DMS 273 treated with DMSO at 0.1 percent for 48 hours (cell line): Measurements from ENCODE around the gene KRTAP10-12.
"Not testable (repeated sequence)": the region's sequence is repeated elsewhere in the genome, so short reads cannot be mapped to it uniquely, and the experiment has no call there.

Source experiments
- DNase-seq: peaks from one replicate; lab custom pipeline; 2025; lab: John Stamatoyannopoulos, UW

The KRTAP10-12 gene

DNA sequence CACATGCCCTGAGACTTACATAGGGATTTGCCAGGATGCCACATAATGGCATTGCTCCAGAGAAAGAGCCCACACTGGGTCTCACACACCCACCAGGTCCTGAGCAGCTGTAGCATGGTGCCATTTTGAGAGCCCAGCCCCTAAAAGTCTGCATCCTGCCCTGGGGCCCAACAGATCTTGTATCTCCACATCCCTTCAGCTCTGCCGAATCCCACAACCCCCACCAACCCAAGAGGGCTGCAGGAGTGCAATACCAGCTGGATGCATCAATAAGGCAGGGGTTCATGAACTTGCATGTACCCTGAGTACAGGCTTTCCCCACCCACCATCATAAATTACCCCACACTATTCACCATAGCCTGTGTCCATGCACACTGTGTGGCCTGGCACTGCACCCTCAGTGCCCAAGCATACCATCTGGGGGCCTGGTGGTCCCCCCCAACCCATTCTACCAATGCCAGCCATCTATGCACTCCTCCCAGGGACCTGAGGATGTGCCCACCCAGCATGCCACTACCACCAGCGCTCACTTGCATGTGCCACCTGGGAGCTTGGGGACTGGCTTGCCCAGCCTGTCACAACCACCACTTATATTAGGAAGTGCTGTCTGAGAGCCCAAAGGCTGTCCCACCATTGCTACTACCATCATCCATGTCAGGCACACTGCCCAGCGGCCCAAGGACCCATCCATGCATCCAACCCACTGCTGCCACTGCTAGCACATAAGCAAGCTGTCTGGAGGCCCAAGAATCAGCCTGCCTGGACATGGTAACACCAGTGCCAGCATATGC is 26.1 kb upstream of the KRTAP10-12 start:
- DNase-seq = no peak

DNA sequence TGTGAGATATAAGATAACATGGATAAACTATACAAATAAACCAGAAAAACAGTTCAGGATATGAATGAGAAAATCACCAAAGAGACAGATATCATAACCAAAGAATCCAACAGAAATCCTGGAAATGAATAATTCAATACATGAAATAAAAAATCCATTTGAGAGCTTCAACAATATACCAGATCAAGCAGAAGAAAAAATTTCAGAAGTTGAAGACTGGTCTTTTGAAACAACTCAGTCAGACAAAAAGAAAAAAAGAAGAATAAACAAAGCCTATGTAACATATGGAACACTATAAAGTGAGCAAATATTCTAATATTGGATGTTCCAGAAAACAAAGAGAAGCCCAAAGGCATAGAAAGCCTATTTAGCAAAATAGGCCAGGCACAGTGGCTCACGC is 25.1 kb upstream of the KRTAP10-12 start:
- no peak for DNase-seq

DNA sequence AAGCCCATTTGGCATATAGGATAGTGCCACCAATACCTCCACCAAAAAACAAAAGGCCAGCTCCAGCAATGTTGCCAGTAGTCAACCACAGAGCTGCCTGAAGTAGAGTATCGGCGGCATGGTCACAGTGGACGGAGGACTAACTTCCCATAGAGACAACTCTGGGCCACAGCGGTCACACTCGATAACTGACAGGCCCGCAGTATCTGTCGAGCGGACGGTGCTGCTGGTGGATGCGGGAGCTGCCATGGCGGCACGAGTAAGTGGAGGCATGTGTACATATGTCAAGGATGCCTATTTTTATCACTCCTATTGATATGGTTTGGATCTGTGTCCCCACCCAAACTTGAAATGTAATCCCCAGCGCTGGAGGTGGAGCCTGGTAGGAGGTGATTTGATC is 19.1 kb upstream of the KRTAP10-12 start:
- no peak for DNase-seq

DNA sequence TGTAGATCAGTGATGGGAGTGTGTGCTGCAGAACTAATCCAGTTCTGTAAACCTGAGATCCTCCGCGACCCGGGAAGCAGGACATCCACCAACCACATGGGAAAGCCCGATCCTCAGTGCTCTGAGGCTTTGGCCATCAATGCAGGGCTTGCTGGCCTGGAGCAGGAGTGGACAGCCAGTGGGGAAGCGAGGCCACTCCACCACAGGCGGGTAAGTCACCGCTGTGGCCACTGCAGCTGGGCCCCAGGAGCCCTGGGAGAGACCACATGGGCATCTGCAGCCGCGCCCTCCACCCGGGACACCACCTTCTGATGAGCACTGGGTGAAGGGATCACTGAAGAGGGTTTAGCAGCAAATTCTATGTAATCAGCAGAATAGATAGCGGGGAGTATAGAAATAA is 15.8 kb upstream of the KRTAP10-12 start:
- no peak for DNase-seq

DNA sequence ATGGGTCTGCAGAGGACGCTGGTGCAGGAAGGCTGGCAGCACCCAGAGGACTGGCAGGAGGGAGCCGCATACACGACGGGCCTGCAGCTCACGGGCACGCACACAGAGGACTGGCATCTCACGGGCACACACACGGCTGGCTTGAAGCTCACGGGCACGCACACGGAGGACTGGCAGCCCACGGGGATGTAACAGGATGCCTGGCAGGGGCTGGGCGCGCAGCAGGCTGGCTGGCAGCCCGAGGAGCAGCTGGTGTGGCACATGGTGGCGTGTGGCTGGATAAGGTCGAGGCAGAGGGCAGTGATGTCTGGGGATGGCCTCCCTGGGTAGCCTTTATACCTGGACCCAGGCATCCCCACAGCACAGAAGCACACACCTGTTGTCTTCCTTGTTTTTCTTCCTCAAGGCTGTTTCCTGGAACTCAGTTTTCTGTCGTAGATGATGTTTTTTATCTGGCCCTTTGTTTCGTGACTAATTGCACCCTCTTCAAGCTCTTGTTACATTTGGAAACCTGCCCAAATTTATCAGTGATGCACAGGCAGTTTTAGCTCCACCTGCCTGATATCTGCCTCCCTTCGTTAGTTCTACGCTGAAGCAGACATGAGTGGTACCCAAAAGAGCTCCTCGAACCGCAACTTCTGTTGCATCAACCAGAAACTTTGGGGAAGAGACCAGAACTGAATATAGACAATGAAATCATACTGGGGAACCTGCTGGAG is 15.0 kb upstream of the KRTAP10-12 start, which contains the start of gene KRTAP12-1:
KRTAP12-1 (minus strand) TSS at position 303 of the 719 bp plus-strand sequence; CDS start at position 263, 40 bp downstream.
- peak; percentile 42 for DNase-seq

DNA sequence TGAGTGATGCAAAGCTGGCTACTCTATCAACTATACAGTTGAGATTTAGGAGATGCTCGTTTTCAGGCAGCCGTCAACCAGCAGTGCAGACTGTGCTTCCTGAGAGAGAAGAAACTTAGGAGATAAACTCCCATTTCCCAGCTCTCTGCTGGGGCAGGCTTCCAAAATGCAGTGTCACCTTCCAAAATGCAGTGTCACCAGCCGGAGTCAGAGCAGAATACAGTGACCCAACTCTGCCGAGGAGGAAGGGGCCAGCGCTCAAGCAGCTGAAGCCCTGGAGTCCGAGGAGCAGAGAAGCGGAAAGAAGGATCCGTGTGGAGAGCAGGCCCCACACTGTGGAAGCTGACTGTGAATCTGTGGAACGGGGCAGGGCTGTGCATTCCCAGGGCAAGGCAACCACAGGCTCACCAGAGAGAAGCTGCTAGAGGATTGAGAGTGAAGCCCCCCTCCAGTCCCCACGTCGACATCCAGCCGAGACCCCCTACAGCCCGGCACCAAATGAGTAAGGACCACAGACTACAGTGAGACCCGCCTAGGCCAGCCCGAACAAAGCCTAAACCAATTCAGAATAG is 14.3 kb upstream of the KRTAP10-12 start:
- DNase-seq = no peak

DNA sequence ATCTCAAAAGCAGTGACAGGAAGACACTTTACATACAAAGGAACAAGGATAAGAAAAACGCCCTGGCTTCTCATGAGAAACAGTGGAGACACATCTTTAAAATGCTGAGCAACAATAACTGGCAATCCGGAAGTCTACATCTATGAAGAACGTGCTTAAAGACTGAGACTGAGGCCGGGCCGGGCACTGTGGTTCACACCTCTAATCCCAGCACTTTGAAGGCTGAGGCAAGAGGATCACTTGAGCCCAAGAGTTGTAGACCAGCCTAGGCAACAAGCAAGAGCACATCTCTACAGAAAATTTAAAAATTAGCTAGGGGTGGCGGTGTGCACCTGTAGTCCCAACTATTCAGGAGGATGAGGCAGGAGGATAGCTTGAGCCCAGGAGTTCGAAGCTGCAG is 12.9 kb upstream of the KRTAP10-12 start:
- no peak for DNase-seq

DNA sequence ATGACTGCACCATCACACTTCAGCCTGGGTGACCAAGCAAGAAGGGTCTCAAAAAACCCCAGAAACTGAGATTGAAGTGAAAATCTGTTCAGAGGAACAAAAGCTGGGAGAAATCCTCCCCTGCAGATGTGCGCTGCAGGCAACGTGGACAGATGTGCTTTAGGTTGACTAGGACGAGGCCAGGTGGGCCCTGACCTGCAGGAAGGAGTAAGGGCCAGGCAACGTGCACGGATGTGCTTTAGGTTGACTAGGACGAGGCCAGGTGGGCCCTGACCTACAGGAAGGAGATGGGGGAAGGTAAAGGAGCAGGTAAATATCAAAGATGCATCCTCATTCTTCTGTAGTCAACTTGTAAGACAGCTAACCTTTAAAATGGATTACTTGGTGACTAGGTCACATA is 12.5 kb upstream of the KRTAP10-12 start:
- no peak for DNase-seq

DNA sequence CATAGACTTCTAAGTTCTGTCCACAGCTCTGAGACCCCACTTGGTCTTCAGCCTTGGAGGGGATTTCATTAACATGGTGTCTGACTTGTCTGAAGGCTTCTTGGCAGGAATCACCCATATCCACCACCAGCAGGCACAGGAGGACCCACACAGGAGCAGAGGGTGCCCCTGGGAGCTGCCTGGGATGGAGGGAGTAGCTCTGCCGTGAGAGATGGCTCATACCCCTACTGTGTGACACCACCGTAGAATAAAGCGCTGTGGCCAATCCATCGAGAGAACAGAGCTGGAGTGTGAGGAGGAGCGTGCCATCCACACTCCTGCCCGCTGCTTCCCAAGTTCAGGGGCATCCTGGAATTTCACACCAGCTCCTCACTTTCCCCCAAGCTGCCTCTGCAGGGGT is 11.9 kb upstream of the KRTAP10-12 start:
- DNase-seq = not testable (repeated sequence)

DNA sequence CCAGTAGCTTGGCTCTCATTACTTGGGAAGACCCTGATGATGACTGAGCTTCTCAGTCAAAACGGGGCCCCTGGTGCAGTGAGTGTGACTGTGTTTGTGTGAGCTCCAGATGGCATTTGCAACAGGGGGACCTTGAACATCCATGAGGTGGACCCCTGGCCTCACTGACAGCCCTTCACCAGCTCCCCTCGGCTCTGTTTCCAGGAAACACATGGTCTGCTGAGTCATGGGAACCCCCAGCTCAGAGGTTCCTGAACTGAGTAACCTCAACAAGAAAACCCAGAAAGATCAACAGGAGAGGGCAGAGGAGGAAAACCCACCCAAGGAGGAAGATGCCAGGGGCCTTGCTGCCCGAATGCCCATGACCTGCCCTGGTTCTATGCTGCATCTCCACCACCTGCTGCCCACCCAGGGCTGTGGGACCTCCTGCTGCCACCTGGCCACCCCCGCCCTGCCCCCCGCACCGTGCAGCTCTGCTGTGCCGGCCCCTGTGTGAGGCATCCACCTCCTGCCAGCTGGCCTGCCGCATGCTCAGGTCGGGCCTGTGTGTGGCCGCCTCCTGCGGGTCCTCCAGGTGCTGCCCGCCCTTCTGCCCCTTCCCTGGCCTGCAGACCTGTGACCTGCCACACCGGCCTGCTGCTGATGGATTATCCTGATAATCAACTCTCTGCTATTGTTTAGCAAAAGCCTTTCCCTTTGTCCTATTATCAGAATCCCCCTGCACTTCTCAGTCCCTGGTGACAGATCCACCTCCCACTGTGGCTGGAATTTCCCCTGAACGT is 10.8 kb upstream of the KRTAP10-12 start:
- no peak for DNase-seq

DNA sequence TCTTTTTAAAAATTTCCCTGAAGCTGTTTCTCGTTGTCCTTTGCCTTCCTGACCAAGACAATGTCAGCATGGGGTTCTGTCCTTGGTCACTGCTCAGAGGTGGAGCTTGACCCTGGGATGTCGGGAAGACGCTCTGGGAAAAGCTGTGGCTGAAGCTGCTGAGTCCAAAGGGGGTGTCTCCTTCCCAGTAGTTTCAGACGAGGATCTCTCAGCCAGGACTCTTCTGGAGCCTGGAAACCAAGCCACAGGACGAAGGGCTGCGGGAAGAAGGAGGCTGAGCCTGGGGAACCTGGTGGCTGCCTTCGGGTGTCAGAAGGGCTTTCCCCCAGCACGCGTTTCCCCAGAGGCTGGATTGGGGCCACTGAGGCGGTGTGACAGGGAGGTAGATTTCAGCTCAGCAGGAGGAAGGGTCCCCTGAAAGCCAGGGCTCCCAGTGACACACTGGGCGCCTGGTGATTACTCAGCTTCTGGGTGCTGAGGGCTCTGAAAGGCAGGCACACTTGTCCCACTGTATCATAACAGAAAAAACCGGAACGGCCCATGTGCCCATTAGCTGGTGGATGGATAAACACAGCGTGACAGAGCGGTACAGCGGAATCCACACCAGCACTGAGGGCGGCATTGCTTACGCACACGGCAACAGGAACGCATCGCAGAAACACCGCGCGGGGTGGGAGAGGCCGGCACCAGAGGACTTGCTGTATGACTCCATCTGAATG is 10.0 kb upstream of the KRTAP10-12 start:
- DNase-seq = no peak

DNA sequence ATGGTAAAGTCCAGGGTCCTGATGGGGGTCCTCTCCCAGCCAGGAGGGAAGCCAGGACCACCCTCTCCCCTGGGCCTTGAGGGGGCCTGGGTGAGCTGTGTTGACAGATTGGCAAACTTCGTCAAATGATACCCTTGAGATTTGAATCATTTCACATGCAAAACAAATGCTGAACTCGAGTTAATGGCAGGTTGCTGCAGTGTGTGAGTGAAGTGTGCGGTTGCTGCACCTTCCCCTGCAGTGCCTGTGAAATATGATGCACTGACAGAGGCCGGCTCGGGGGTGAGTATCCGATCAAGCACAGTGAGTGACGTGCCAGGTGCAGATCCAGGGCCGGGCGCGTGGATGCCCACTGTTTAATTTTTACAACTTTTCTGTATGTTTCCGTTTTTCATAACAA is 9.3 kb upstream of the KRTAP10-12 start:
- no peak for DNase-seq

DNA sequence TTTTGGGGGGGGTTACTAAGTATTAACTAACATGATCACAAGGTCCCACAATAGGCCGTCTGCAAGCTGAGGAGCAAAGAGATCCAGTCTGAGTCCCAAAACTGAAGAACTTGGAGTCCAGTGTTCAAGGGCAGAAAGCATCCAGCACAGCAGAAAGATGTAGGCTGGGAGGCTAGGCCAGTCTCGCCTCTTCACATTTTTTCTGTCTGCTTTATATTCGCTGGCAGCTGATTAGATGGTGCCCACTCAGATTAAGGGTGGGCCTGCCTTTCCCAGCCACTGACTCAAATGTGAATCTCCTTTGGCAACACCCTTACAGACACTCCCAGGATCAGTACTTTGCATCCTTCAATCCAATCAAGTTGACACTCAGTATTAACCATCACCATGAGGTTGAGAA is 7.2 kb upstream of the KRTAP10-12 start:
- DNase-seq = not testable (repeated sequence)

DNA sequence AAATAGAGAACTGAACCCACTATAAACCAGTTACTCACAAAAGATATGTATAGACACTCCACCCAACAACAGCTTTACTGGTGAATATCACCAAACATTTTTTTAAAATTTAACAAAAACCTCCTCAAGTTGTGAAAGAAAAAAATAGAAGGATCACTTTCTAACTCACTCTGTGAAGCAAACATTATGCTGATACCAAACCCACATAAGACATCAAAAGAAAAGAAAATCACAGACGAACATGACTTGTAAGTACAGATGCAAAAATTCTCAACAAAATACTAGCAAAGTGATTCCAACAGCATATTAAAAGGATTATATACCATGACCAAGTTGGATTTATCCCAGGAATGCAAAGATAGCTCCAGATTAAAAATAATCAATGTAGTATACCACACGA is 5.3 kb upstream of the KRTAP10-12 start:
- no peak for DNase-seq

DNA sequence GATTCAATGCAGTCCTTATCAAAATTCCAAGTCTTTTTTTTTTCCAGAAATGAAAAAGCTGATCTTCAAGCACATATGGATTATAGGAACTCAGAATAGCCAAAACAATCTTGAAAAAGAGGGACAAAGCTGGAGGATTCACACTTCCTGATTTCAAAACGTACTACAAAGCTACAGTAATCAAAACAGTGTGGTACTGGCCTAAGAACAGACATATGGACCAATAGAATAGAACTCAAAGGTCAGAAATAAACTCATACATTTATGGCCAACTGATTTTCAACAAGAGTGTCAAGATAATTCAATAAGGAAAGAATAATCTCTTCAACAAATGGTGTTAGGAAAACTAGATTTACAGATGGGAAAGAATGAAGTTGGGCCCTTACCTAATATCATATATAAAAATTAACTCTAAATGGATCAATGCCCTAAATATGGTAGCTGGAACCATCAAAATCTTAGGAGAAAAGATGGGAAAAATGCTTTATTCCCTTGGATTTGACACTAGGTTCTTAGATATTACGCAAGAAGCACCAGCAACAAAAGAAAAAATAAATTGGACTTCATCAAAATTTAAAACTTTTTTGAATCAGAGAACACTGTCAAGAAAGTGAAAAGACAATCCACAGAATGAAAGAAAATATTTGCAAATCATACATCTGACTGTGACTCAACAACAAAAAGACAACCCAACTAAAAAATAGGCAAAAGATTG is 4.0 kb upstream of the KRTAP10-12 start:
- no peak for DNase-seq

DNA sequence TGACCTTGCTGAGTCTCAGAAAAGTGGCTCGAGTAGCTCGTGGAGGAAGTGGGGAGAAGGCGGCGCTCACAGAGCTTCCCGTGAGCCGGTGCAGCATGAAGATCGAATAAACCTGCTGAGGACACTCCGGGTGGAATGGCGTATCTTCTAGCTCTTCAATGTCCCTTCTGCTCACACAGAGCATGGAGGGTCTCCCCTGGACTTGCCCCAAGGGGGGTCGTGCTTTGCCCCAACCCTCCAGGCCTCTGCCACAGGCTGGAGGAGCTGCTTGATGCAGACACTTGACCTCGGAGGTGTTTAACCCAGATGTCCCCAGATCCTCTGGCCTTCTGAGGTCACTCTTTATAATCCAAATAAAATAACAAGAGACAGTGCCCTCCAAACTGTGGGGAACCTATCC is 2.2 kb upstream of the KRTAP10-12 start:
- DNase-seq = no peak

DNA sequence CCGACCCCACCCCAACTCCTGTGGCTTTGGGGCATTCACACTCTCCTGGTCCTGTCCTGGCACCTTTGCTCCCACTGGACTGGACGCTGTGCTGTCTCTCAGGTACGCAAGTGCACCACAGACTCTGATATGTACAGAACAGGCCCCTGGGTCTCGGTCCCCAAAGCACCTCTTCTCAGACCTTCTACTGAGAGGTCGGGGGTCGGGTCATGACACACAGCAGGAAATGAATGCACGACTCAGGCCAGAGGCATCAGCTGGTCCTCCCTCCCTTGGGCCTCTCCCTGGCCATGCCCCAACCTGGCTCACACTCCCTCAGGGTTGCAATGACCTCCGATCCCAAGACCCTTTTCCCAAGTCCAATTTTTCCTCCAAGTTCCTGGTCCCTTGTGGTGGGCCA is 1.8 kb upstream of the KRTAP10-12 start:
- no peak for DNase-seq

DNA sequence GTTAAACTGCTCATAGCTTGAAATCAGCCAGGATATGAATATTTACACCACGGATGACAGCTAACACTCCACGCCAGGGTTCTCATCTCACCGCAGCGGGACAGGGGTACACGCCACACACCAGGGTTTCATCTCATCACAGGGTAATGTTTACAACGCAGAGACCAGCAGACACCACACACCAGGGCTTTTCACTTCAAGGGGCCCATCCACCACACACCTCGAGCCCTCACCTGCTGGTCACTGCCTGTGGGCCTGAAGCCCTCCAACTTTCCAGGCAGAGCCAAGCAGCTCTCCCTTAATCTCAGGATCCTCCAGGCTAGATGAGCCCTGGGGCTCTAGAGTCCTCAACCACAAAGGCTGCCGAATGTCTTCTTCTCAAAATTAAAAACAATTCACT is 1.3 kb upstream of the KRTAP10-12 start:
- no peak for DNase-seq

DNA sequence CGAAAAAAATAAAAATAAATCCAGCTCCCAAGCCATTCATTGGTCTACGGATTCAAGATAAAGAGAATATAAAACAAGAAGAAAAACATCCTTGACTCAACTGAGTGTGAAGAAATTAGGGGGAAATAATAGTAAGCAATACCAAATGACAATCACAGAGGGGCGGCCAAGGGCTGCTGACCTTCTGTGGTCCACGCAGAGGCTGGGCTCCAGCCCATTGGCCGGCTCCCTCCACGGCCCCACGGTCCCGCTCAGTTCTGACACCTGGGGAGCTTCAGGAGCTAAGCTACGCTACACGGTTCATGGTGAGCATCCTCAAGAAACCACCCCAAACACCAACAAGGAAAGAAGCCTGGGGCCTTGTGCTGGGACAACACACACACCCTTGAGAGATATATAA is 400 bp upstream of the KRTAP10-12 start:
- no peak for DNase-seq

DNA sequence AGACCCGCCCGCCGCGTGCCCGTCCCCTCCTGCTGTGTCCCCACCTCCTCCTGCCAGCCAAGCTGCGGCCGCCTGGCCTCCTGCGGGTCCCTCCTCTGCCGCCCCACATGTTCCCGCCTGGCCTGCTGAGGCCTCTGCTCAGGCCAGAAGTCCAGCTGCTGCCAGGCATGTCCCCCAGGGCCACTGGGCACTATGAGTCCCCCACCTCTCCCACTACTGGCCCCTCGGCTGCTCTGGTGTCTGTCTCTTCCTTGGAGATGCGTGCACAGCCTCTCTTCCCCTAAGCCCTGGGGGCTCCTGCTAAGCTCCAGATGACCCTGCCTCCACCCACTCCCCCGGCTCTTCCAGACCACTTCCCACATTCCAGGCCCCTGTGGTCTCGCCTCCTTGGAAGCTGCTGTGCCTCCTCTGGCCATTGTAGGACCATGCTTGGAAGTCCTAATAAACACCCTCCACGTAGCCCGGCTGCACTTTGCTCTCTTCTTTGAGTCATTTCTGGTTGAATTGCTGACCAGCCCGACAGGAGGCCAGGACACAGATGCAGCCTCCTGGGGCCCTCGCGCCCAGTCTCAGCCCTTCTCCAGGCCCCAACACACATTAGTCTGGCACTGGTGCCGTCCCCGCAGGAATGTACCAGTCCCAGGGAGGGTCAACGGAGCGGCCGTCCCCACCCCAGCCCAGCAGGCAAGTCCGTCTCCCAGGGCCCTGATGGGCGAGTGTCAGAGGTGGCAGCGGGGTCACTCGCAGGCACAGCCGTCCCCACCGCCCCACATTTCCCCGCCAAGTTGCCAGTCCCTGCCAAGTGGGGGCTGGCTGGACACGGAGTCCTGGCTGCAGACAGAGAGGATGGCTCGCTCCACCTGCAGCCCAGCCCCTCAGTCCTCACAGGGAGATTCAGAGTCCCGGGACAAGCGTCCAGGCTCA is 1.1 kb downstream of the KRTAP10-12 start:
- DNase-seq = no peak
